NCI-H748 (cell line): Measurements from ENCODE around the gene SLC12A8.

Experiments
- DNase-seq: peaks from one replicate; lab custom pipeline; 2025; ENCODE audit not compliant: unreplicated experiment; lab: John Stamatoyannopoulos, UW

The SLC12A8 gene

DNA sequence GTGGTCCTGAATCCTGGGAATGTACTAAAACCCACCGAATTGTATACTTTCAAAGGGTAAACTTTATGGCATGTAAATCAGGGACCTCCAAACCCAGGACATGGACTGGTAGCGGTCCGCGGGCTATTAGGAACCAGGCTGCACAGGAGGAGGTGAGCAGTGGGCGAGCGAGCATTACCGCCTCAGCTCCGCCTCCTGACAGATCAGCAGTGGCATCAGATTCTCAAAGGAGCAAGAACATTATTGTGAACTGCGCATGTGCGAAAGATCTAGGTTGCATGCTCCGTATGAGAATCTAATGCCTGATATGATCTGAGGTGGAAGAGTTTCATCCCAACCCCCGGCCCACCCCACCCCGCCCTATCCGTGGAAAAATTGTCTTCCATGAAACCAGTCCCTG lies 178.9 kb downstream of the SLC12A8 start:
- DNase-seq = no peak

DNA sequence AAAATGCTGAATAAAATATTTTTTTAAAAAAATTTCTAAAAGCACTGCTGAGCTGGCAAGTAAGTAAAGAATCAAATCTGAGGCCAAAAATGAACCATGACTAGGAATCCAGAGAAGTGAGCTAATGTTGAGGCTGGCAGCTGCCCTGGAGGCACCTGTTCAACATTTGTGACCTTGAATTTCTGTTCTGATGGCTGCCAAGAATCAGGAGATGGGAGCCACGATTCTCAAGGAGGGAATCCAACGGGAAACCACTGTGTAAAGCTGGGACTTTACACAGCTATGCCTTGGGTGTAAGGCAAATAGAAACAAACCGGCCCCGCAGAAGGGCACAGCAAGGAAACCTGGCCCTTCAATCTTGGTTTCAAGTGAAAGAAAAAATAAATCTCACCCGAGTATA lies 179.4 kb downstream of the SLC12A8 start:
- DNase-seq = no peak

DNA sequence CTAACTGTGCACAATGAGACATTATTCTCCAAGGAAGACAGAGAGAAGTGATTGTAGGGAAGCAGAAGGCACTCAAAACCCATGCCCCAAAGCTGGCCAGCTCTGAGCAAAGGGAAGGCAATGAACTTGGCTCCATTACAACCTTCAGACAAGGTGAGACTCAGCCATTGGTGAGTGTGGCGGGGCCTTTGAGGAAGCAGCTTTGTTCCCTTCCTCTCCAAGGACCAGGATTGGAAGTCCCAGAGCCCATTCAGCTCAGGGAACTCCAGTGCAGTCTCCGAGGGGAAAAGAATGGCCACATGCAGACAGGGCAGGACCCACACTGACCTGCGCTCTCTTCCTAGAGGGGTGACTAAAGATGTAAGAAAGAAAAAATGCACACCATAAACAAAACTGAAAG lies 179.9 kb downstream of the SLC12A8 start:
- DNase-seq = no peak
